GM12892 (cell line): ENCODE measurements around the gene CCRL2.

ENCODE experiments used
- DNase-seq: peaks from one replicate; pipeline ENCODE4 v3.0.0; 2011; ENCODE audit not compliant: insufficient read length
- FAIRE-seq: peaks from 2 replicates; lab custom pipeline; 2011; peaks lifted over from hg19 to GRCh38; lab: Jason Lieb, UNC
- POLR2A ChIP-seq: IDR thresholded peaks from 2 replicates; pipeline ENCODE4 v1.6.1; 2011; ENCODE audit warnings: low read depth, low read length, control low read depth
- POLR2AphosphoS5 ChIP-seq: IDR thresholded peaks from 2 replicates; pipeline ENCODE4 v1.6.1; 2011; ENCODE audit warnings: low read depth, low read length, control low read depth
- TAF1 ChIP-seq: IDR thresholded peaks from 2 replicates; pipeline ENCODE4 v1.6.1; 2011; ENCODE audit warnings: low read depth, mild to moderate bottlenecking, control low read depth, low read length, borderline replicate concordance

Gene CCRL2

DNA sequence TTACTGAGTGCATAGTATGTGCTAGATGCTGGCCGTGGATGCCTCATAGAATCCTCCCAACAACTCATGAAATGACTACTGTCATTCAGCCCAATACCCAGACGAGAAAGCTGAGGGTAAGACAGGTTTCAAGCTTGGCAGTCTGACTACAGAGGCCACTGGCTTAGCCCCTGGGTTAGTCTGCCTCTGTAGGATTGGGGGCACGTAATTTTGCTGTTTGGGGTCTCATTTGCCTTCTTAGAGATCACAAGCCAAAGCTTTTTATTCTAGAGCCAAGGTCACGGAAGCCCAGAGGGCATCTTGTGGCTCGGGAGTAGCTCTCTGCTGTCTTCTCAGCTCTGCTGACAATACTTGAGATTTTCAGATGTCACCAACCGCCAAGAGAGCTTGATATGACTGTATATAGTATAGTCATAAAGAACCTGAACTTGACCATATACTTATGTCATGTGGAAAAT lies 37.4 kb upstream of the CCRL2 start:
- TF ChIP-seq TAF1 (no peak), POLR2A (no peak), POLR2AphosphoS5 (no peak)
- FAIRE-seq (peak; percentile 91), DNase-seq (no peak)

DNA sequence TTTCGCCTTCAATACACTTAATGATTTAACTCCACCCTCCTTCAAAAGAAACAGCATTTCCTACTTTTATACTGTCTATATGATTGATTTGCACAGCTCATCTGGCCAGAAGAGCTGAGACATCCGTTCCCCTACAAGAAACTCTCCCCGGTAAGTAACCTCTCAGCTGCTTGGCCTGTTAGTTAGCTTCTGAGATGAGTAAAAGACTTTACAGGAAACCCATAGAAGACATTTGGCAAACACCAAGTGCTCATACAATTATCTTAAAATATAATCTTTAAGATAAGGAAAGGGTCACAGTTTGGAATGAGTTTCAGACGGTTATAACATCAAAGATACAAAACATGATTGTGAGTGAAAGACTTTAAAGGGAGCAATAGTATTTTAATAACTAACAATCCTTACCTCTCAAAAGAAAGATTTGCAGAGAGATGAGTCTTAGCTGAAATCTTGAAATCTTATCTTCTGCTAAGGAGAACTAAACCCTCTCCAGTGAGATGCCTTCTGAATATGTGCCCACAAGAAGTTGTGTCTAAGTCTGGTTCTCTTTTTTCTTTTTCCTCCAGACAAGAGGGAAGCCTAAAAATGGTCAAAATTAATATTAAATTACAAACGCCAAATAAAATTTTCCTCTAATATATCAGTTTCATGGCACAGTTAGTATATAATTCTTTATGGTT lies 36.1 kb upstream of the CCRL2 start, which contains the start of gene CCR5:
TSS of gene CCR5 (plus strand) at position 108 of the 680 bp plus-strand sequence. CDS start 1,957 bp downstream, outside the sequence.
- FAIRE-seq (no peak), DNase-seq (no peak)

DNA sequence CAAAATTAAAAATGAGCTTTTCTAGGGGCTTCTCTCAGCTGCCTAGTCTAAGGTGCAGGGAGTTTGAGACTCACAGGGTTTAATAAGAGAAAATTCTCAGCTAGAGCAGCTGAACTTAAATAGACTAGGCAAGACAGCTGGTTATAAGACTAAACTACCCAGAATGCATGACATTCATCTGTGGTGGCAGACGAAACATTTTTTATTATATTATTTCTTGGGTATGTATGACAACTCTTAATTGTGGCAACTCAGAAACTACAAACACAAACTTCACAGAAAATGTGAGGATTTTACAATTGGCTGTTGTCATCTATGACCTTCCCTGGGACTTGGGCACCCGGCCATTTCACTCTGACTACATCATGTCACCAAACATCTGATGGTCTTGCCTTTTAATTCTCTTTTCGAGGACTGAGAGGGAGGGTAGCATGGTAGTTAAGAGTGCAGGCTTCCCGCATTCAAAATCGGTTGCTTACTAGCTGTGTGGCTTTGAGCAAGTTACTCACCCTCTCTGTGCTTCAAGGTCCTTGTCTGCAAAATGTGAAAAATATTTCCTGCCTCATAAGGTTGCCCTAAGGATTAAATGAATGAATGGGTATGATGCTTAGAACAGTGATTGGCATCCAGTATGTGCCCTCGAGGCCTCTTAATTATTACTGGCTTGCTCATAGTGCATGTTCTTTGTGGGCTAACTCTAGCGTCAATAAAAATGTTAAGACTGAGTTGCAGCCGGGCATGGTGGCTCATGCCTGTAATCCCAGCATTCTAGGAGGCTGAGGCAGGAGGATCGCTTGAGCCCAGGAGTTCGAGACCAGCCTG lies 35.3 kb upstream of the CCRL2 start:
- DNase-seq, result no peak
- no peak for FAIRE-seq
- TF ChIP-seq POLR2AphosphoS5 (no peak), TAF1 (no peak), POLR2A (no peak)

More for the DNA sequence above, 36.1 kb upstream of the CCRL2 start, which contains the start of gene CCR5:
- TF ChIP-seq TAF1, result no peak
- TF ChIP-seq POLR2AphosphoS5, result no peak
- no peak for TF ChIP-seq POLR2A

DNA sequence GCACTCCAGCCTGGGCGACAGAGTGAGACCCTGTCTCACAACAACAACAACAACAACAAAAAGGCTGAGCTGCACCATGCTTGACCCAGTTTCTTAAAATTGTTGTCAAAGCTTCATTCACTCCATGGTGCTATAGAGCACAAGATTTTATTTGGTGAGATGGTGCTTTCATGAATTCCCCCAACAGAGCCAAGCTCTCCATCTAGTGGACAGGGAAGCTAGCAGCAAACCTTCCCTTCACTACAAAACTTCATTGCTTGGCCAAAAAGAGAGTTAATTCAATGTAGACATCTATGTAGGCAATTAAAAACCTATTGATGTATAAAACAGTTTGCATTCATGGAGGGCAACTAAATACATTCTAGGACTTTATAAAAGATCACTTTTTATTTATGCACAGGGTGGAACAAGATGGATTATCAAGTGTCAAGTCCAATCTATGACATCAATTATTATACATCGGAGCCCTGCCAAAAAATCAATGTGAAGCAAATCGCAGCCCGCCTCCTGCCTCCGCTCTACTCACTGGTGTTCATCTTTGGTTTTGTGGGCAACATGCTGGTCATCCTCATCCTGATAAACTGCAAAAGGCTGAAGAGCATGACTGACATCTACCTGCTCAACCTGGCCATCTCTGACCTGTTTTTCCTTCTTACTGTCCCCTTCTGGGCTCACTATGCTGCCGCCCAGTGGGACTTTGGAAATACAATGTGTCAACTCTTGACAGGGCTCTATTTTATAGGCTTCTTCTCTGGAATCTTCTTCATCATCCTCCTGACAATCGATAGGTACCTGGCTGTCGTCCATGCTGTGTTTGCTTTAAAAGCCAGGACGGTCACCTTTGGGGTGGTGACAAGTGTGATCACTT lies 34.3 kb upstream of the CCRL2 start:
- FAIRE-seq (peak; percentile 87), DNase-seq (no peak)
- no peak for TF ChIP-seq POLR2AphosphoS5
- TF ChIP-seq TAF1, result no peak
- TF ChIP-seq POLR2A, result no peak

DNA sequence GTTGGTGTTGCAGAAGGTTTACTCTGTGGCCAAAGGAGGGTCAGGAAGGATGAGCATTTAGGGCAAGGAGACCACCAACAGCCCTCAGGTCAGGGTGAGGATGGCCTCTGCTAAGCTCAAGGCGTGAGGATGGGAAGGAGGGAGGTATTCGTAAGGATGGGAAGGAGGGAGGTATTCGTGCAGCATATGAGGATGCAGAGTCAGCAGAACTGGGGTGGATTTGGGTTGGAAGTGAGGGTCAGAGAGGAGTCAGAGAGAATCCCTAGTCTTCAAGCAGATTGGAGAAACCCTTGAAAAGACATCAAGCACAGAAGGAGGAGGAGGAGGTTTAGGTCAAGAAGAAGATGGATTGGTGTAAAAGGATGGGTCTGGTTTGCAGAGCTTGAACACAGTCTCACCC lies 32.3 kb upstream of the CCRL2 start:
- DNase-seq, result no peak
- FAIRE-seq, result peak; percentile 14
- TF ChIP-seq POLR2A (no peak), TAF1 (no peak), POLR2AphosphoS5 (no peak)

DNA sequence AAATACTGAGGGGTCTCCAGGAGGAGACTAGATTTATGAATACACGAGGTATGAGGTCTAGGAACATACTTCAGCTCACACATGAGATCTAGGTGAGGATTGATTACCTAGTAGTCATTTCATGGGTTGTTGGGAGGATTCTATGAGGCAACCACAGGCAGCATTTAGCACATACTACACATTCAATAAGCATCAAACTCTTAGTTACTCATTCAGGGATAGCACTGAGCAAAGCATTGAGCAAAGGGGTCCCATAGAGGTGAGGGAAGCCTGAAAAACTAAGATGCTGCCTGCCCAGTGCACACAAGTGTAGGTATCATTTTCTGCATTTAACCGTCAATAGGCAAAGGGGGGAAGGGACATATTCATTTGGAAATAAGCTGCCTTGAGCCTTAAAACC lies 31.8 kb upstream of the CCRL2 start:
- DNase-seq, result no peak
- peak; percentile 36 for FAIRE-seq
- no peak for TF ChIP-seq TAF1

DNA sequence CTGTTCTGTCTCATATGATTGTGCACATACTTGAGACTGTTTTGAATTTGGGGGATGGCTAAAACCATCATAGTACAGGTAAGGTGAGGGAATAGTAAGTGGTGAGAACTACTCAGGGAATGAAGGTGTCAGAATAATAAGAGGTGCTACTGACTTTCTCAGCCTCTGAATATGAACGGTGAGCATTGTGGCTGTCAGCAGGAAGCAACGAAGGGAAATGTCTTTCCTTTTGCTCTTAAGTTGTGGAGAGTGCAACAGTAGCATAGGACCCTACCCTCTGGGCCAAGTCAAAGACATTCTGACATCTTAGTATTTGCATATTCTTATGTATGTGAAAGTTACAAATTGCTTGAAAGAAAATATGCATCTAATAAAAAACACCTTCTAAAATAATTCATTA lies 31.2 kb upstream of the CCRL2 start:
- no peak for TF ChIP-seq POLR2A
- TF ChIP-seq POLR2AphosphoS5, result no peak
- no peak for TF ChIP-seq TAF1
- FAIRE-seq, result no peak

DNA sequence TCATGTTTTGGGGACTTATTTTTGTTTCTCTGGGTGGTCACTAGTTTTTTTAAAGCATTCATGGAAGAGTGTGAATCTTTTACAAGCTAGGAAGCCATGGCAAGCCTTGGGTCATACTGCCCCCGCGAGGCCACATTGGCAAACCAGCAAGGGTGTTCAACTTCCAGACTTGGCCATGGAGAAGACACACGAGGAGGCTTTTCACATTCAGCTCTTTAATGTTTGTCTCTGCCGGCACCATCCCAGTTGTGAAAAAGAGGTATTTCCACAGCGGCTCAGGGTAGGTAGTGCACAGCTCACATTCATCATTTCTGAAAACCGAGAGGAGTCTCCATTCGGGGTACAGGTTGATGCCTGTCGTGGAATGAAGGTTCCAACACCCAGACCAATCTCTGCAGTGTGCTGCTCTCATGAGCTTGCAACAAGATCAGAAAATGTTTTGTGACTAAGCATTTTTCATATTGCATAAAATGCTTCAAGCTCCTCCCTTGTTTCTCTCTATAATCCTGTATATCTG lies 28.6 kb upstream of the CCRL2 start:
- TF ChIP-seq POLR2AphosphoS5, result no peak
- no peak for TF ChIP-seq POLR2A
- TF ChIP-seq TAF1, result no peak
- FAIRE-seq (peak; percentile 86), DNase-seq (no peak)

More for the DNA sequence above, 31.2 kb upstream of the CCRL2 start:
- DNase-seq, result no peak

DNA sequence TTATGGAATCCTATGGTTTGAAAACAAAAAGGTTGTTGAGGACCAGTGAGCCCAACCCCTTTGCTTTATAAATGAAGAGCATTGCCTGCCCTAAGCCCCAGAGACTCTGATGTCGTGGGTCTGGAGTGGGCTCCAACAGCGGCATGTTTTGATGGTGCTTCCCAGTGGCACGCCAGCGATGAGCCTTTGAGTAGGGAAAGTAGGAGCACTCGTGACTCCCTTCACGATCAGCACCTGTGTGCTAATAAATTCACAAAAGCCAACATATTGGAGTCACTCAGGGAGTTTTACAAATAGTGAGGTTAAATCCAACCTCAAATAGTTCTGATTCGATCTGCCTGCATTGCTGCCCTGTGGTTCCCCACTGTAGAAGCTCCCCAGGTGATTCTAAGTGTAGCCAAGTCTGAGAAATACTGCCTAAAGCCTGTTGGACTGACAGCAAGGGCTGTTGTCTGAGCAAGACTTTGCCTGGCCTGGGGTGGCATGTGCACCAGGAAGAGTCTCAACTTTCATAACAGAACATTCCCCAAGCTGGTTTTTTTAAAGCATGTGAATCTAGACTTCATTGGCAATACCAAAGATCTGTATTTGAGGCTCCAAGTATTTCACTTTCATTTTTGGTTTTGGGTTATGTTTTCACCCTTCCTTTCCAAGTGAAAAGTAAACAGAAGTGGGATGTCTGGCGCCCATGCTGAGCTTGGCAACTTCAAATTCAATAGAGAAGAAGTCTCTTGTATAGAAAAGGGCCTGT lies 26.4 kb upstream of the CCRL2 start:
- TF ChIP-seq POLR2A, result no peak
- no peak for TF ChIP-seq TAF1
- TF ChIP-seq POLR2AphosphoS5, result no peak
- DNase-seq, result no peak
- FAIRE-seq, result peak; percentile 50

DNA sequence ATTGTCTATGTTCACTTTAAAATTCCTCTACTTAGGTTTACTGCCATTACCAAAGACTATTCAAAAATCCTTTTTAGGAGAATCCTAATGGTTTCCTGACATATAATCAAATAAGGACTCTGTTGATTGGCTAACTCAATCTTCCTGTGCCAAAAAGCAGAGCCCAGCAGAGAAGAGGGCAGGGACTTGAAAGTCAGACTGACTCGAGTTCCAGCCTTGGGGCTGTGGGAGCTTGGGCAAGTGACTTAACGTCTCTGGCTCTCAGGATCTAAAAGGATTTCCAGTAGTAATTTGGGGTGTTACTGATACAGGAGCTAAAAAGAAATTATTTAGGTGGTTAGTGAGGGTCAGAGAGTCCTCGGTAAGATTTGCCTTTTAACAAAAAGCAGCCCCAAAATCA lies 25.4 kb upstream of the CCRL2 start:
- FAIRE-seq, result no peak

More for the DNA sequence above, 25.4 kb upstream of the CCRL2 start:
- TF ChIP-seq TAF1 (no peak), POLR2A (no peak), POLR2AphosphoS5 (no peak)
- DNase-seq, result no peak
